A673 (cell line): Measurements from ENCODE around the gene CLASP1. TPM values are rescaled to one million over a fixed set of nuclear protein-coding genes. Genes with fewer than 3 reads are reported as not detected.

Source experiments
- BruUV-seq: library from RNA; stranded (reverse); fragments of 400-500 nt; replicated peaks from 2 replicates; lab custom pipeline; 2021; lab: Mats Ljungman, UMichigan
- CTCF ChIA-PET: fragments of 300-600 bp; sonication (Branson Sonifier 250); formaldehyde crosslinking; loops from one replicate; lab custom pipeline; 2022; ENCODE audit warnings: antibody characterized with exemption; lab: Charles Lee
- POLR2A ChIA-PET: fragments of 300-600 bp; sonication (Branson Sonifier 250); formaldehyde crosslinking; loops from one replicate; lab custom pipeline; 2022; ENCODE audit warnings: antibody characterized with exemption; ENCODE audit not compliant: low non-redundant PET; lab: Charles Lee
- DNase-seq: peaks from one replicate; pipeline ENCODE4 v3.0.0-alpha.2; 2015; ENCODE audit warnings: low spot score
- H3K27ac ChIP-seq: fragments of 200-600 bp; sonication (generic); 2 replicates; pipeline ENCODE4 v1.5.1; 2016; ENCODE audit warnings: mixed run types, low read depth, mild to moderate bottlenecking, mixed read lengths, antibody characterized with exemption, low read length; ENCODE audit not compliant: poor library complexity, severe bottlenecking
- H3K27me3 ChIP-seq: fragments of 200-600 bp; sonication (generic); replicated peaks from 2 replicates; pipeline ENCODE4 v1.6.1; 2017; ENCODE audit warnings: mixed run types, low read depth, mild to moderate bottlenecking, mixed read lengths, antibody characterized with exemption, low read length; ENCODE audit not compliant: insufficient read depth, poor library complexity
- H3K36me3 ChIP-seq: fragments of 200-600 bp; sonication (generic); 2 replicates; pipeline ENCODE4 v1.6.1; 2016; ENCODE audit warnings: mixed run types, mild to moderate bottlenecking, mixed read lengths, antibody characterized with exemption, low read length; ENCODE audit not compliant: insufficient read depth, poor library complexity, severe bottlenecking
- H3K4me1 ChIP-seq: fragments of 200-600 bp; sonication (generic); 2 replicates; pipeline ENCODE4 v1.6.1; 2017; ENCODE audit warnings: mixed run types, mild to moderate bottlenecking, mixed read lengths, antibody characterized with exemption, low read length; ENCODE audit not compliant: insufficient read depth, poor library complexity, severe bottlenecking
- H3K4me3 ChIP-seq: fragments of 200-600 bp; sonication (generic); 2 replicates; pipeline ENCODE4 v1.5.1; 2016; ENCODE audit warnings: low read depth, mixed run types, mild to moderate bottlenecking, mixed read lengths, low read length; ENCODE audit not compliant: poor library complexity, severe bottlenecking
- H3K9me3 ChIP-seq: fragments of 200-600 bp; sonication (generic); 2 replicates; pipeline ENCODE4 v1.6.1; 2016; ENCODE audit warnings: mixed run types, low read depth, mild to moderate bottlenecking, mixed read lengths, antibody characterized with exemption, low read length; ENCODE audit not compliant: poor library complexity, severe bottlenecking
- CTCF ChIP-seq: fragments of 300-800, 200-600 bp; sonication (generic); conservative IDR thresholded peaks from 2 replicates; pipeline ENCODE4 v1.5.1; 2017; ENCODE audit warnings: low read depth, mild to moderate bottlenecking, antibody characterized with exemption, low read length, moderate library complexity, mixed read lengths
- EZH2 ChIP-seq: fragments of 200-600 bp; sonication (generic); IDR thresholded peaks from 2 replicates; pipeline ENCODE4 v1.6.1; 2017; ENCODE audit warnings: borderline replicate concordance, low read depth, mild to moderate bottlenecking, mixed read lengths, antibody characterized with exemption, low read length; ENCODE audit not compliant: poor library complexity, severe bottlenecking
- intact Hi-C: fragments of 100-400 bp; cut with micrococcal nuclease; formaldehyde crosslinking; loops from one replicate; pipeline ENCODE4 v1.10.0; 2022; ENCODE audit not compliant: unreplicated experiment
- total RNA-seq: library from RNA; stranded (reverse); gene quantifications from 2 replicates; pipeline ENCODE4 v1.2.3, GENCODE V29; 2021

The CLASP1 gene
- total RNA-seq, 1 experiment from 2014 or later: 69.1 TPM

GRCh38 chr2:121415727-121416126, 233.5 kb downstream of the CLASP1 start:
- Histone ChIP-seq H3K4me3 (no peak overlapping the region), H3K27ac (no peak overlapping the region), H3K27me3 (no peaks in the 10 kb centered on the region), H3K9me3 (no peaks in the 10 kb centered on the region), H3K36me3 (peaks cover 5% of the 10 kb centered on the region), H3K4me1 (no peaks in the 10 kb centered on the region)
- BruUV-seq: no TSS peak
- ChIA-PET POLR2A (no interaction called here), CTCF (no interaction called here)
- intact Hi-C loops: no loop called here
- TF ChIP-seq CTCF: no peak
- no peak for TF ChIP-seq EZH2
- no peak for DNase-seq

DNA sequence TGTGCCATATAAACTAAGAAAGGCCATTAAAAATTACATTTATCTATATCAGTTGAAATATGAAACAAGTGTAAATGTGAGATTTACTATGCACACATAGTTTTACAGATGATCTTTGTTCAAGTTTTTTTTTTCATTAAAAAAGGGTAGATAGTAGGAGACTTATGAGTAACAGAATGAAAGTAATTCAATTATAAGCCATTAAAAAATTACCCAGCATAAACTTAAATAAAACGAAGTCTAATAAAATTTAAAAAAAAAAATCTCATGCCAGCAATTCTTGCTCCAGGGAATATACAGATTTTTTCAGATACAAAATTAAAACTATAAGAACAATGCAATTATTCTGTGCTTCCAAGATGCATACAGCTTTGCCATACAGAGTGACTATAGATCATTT, 236.9 kb downstream of the CLASP1 start:
- H3K27me3 ChIP-seq: no peaks in the 10 kb centered on the region
- ChIA-PET POLR2A (interaction anchor here (0.6 kb wide), 1 partner anchor 99 kb away, joined by 4 read pairs; no protein-coding TSS in a partner anchor), CTCF (no interaction called here)
- TF ChIP-seq EZH2 (no peak), CTCF (no peak)
- H3K9me3 ChIP-seq: no peaks in the 10 kb centered on the region
- intact Hi-C loops: no loop called here
- H3K4me3 ChIP-seq: no peak overlapping the region
- H3K36me3 ChIP-seq: peaks cover 13% of the 10 kb centered on the region
- H3K27ac ChIP-seq: no peak overlapping the region
- no TSS peak for BruUV-seq
- DNase-seq: no peak
- no peaks in the 10 kb centered on the region for H3K4me1 ChIP-seq

GRCh38 chr2:121409966-121410365, 239.3 kb downstream of the CLASP1 start:
- no peak for DNase-seq
- intact Hi-C loops: no loop called here
- no TSS peak for BruUV-seq
- Histone ChIP-seq H3K9me3 (no peaks in the 10 kb centered on the region), H3K27me3 (no peaks in the 10 kb centered on the region), H3K4me1 (no peaks in the 10 kb centered on the region), H3K4me3 (no peak overlapping the region), H3K27ac (no peak overlapping the region), H3K36me3 (peaks cover 24% of the 10 kb centered on the region)
- TF ChIP-seq EZH2: no peak
- no peak for TF ChIP-seq CTCF
- ChIA-PET POLR2A (no interaction called here), CTCF (no interaction called here)
